ENCODE measurements around the gene ELFN1.

Gene ELFN1

DNA sequence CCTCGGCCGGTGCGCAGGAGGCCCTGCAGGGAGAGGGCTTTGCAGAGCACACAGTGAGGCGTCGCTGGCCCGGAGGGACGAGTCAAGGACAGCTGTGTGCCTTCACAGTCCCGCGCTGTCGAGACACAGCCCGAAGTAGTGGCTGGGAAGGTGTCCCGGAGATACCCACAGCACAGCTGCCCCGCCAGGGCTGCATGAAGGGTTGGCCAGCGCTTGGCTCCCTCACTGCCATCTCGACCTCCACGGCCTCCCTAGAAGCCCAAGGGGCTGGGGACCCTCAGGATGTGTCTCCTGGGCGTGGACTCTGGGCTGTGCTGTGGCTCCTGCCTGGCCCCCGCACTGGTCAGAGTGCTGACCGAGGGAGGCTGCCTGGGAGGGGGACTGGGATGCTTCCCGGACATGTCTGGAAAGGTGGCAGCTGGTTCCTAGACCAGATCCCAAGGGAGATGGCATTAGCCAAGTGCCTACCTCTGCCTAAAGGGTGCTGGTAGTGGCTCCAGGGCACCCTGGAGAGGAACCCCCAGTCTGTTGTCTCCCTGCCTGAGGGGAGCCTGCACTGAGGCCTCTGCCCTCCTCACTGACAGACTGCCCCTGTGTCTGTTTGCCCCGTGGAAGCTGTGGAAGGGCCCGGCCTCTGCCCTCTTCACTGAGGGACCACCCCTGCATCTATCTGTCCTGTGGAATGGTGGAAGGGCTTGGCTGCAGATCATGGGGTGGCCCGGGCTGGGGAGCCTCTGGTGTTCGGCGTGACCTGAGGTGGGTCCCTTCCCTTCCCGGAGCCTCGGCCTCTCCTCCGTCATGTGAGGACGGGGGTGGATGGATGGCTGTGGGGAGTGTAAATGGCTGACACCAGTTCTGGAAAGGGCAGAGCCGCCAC lies 5.8 kb downstream of the ELFN1 start:
- DNase-seq (ENCODE audit: low read depth), result no peak

DNA sequence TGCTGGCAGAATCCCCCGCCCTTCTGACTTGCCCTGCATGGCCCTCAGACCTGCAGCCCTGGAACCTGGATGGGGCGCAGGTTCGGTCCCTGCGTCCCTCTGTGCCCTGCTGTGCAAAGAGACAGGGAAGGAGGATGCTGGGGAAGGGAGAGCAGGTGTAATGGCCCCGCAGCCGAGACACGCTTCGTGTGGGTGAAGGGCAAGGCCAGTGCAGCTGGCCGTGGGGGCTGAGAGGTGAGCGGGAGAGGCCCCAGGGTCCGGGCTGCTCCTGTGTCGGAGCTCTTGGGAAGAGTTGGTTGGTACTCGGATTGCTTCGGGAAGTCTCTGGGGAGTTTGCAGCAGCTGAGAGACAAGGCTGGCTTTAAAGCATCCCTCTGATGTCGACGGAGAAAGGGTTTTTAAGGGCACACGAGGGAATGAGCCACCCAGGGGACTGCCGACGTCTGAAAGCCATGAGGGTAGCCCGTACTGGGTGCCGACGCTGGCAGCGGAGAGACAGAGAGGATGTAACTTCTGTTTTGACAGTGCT lies 6.5 kb downstream of the ELFN1 start:
- DNase-seq (ENCODE audit: low read depth), result no peak

DNA sequence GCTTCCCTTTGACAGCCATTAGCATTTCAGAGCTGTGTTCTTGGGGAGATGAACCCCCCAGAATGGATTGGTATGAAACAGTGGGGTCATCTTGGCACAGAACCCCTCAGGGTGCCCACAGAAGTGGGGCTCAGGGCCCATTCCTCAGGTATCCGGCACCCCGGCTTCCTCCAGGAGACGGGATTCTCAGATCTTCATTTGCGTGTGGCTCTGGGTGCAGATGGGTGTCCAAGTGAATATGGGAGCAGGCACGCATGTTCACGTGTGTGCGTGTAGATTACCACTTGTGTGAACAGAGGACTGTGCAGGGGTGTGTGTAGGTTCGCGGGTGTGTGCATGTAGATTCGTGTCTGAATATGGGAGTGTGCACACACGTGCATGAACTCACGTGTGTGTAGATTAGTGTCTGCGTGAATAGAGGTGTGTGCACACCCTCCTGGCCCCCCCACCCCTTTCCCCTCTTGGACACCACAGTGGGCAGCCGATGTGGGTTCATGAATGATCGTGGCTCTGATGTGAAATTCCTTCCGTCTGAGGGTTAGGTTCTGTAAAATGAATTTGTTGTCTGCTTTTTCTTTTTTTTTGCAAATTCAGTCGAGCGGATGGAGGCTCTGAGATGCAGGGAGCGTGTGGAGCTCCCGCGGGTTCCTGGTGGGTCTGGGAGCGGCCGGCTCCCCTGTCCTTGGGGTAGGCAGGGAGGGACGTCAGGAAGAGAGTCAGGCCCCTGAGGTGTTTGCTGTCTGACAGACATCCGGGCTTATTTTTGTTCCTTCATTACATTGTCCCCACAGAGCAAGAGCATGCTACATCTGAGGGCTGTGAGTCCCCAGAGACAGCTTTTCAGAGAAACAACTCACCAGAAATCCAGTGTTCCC lies 7.4 kb downstream of the ELFN1 start:
- DNase-seq (ENCODE audit: low read depth), result no peak

- no peak for DNase-seq (ENCODE audit: low read depth)
Observed at GRCh38 chr7:1678081-1678543, 8.0 kb downstream of the ELFN1 start.

- no peak for DNase-seq (ENCODE audit: low read depth)
Observed at GRCh38 chr7:1678571-1679325, 8.7 kb downstream of the ELFN1 start.

- no peak for DNase-seq (ENCODE audit: low read depth)
Observed at GRCh38 chr7:1679326-1679965, 9.4 kb downstream of the ELFN1 start.

DNA sequence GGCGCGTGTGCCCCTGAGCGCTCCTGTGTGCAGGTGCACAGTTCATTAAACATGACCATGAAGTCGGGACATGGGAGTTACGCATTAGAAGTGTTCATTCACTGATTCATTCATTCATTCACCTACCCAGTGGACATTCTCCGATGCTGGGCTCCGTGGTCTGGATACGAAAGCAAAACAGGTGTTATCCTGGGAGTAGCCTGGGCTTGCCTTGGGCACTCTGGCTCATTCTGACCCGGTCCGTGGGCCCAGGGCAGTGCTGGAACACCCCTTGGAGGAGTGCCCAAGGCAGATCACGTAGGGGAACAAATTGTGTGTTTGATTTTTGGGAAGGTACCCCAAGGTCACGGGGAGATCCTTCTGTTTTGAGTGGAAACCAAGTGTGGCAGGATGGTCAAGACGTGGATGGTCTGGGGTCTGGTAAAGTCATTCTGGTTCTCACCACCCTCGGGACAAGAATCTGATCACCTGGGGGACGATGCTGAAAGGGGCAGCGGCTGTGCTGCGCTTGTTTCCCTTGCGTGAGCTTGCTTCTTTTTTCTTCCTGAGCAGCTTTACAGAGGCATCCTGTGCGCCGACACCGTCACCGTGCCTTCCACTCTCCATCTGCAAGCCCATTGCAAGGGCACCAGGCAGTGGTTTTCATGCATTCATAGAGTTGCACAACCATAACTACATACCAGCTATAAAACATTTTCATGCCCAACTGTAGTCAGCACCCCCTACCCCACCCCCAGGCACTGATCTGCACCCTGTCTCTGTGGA lies 10.1 kb downstream of the ELFN1 start:
- DNase-seq (ENCODE audit: low read depth), result no peak

DNA sequence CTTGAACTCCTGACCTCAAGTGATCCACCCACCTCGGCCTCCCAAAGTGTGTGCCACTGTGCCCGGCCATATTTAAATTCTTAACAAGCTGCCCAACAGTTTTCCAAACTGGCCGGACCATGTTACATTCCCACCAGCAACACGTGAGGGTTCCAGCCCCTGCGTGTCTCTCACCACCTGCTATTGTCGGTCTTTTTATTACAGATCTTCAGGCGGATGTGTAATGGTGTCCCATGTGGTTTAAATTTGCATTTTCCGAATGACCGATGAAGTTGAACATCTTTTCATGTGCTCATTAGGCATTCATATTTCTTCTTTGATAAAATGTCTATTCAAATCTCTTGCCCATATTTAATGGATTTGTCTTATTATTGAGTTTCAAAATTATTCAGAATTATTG lies 11.5 kb downstream of the ELFN1 start:
- DNase-seq (ENCODE audit: low read depth), result no peak

- DNase-seq (ENCODE audit: low read depth), result no peak
Observed at GRCh38 chr7:1685000-1685624, 15.0 kb downstream of the ELFN1 start.

DNA sequence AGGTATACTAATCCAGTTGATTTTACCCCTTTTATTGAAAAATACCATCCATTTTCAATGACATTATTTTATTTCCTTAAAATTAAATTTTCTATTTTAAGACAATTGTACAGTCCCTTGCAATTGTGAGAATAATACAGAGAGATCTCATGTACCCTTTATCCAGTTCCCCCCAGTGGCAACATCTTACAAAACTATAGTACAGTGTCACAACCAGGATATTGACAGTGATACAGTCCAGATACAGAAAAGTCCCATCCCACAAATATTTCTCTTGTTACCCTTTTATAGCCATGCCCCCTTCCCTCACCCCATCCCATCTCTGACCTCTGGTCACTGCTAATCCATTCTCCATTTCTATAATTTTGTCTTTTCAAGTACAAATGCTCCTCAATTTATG lies 18.5 kb downstream of the ELFN1 start:
- DNase-seq (ENCODE audit: low read depth), result no peak

DNA sequence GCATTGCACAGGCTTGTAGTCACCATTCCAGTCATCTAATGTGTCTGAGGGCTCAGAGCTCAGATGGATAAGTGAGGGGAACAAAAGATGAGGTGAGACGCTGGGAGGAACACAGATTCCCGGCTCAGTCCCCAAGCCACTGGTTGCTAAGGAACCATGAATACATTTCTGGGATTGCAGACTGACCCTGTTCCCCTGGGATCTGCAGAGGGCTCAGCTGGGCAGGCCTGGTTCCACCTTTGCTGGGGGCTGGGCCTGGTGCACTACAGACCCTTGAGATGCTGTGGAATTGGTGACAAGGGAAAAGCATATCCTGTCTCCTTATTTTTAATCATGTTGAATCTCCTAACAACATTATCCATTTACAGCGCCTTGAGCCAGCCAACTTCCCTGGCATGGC lies 19.2 kb downstream of the ELFN1 start:
- DNase-seq (ENCODE audit: low read depth), result no peak

DNA sequence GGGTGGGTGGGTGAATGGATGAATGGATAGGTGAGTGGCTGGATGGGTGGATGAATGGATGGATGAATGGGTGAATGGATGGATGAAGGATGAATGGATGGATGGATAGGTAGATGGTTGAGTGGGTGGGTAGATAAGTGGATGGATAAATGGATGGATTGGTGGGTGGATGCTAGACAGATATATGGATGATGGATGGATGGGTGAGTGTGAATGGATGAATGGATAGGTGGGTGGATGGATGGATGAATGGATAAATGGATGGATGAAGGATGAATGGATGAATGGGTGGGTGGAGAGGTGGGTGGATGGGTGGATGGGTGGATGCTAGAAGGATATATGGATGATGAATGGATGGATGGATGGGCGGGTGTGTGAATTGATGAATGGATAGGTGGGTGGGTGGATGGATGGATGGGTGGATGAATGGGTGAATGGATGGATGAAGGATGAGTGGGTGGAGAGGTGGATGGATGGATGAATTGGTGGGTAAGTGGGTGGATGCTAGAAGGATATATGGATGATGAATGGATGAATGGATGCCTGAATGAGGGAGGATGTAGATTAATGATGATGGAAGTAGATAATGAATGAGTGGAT lies 20.4 kb downstream of the ELFN1 start:
- no peak for DNase-seq (ENCODE audit: low read depth)

- DNase-seq (ENCODE audit: low read depth), result no peak
Observed at GRCh38 chr7:1691096-1691495, 21.0 kb downstream of the ELFN1 start.

- DNase-seq (ENCODE audit: low read depth), result no peak
Observed at GRCh38 chr7:1691601-1692514, 21.8 kb downstream of the ELFN1 start.

- DNase-seq (ENCODE audit: low read depth), result no peak
Observed at GRCh38 chr7:1692515-1693418, 22.7 kb downstream of the ELFN1 start.

GRCh38 chr7:1693419-1693990 lies 23.4 kb downstream of the ELFN1 start:
- no peak for DNase-seq (ENCODE audit: low read depth)

DNA sequence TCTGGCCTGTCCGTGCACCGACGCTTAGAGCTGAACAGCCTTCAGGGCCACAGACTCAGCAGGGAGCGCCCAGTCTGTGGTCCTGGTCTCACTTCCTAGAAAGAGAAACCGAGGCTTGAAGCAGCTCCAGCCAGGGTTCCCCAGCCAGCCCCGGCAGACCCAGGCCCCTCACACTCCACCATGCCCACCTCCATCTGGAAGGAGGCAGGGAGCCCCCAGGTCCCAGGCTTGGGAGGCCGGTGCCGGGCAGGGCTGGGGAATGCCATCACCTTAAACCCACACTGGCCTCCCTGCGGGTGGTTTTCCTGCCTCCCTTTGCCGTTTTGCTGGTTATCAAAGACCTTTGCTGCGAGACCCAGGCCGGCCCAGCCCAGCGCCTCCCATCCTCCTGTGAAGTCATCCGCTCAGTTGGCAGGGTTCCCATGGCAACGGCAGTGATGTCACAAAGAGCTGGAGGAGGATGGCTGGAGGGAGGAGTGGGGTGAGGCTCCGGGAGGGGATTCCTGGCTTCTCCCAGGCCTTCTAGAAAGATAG lies 24.0 kb downstream of the ELFN1 start:
- DNase-seq (ENCODE audit: low read depth), result no peak
